ENCODE results near the gene MOG.

MOG gene

GRCh38 chr6:29681811-29682210 lies 24.9 kb downstream of the MOG start:
- Histone ChIP-seq H3K27ac (replicated peaks) (no peak overlapping the region), H3K4me3 (replicated peaks; ENCODE audit: insufficient read depth, low read length) (no peak overlapping the region), H3K27me3 (ENCODE audit: insufficient read depth, poor library complexity, severe bottlenecking) (peaks cover 13% of the 10 kb centered on the region)
- no peak for TF ChIP-seq POLR2AphosphoS5 (IDR thresholded peaks at IDR 0.05; ENCODE audit: low read depth)
- TF ChIP-seq SPI1 (IDR thresholded peaks at IDR 0.05; ENCODE audit: borderline replicate concordance, low read depth): no peak
- no peak for TF ChIP-seq GABPA (IDR thresholded peaks at IDR 0.05; ENCODE audit: low read depth)
- no peak for TF ChIP-seq CTCF (IDR thresholded peaks at IDR 0.05; ENCODE audit: insufficient read depth, low read length)
- TF ChIP-seq REST (IDR thresholded peaks at IDR 0.05; ENCODE audit: insufficient replicate concordance, low read depth): no peak
- no peak for DNase-seq (ENCODE audit: low read depth in 1 of 2, low spot score in 1 of 2)

GRCh38 chr6:29685718-29686326 lies 28.9 kb downstream of the MOG start:
- no peaks in the 10 kb centered on the region for H3K27me3 ChIP-seq (ENCODE audit: insufficient read depth, poor library complexity, severe bottlenecking)

More at GRCh38 chr6:29685718-29686326, 28.9 kb downstream of the MOG start:
- no peak overlapping the region for H3K27ac ChIP-seq (replicated peaks)
- no peak overlapping the region for H3K4me3 ChIP-seq (replicated peaks; ENCODE audit: insufficient read depth, low read length)
- no peak for DNase-seq (ENCODE audit: low read depth in 1 of 2, low spot score in 1 of 2)
- no peak for TF ChIP-seq GABPA (IDR thresholded peaks at IDR 0.05; ENCODE audit: low read depth)
- no peak for TF ChIP-seq CTCF (IDR thresholded peaks at IDR 0.05; ENCODE audit: insufficient read depth, low read length)
- no peak for TF ChIP-seq SPI1 (IDR thresholded peaks at IDR 0.05; ENCODE audit: borderline replicate concordance, low read depth)
- no peak for TF ChIP-seq REST (IDR thresholded peaks at IDR 0.05; ENCODE audit: insufficient replicate concordance, low read depth)
- TF ChIP-seq POLR2AphosphoS5 (IDR thresholded peaks at IDR 0.05; ENCODE audit: low read depth): no peak

Measured in HL-60 (cell line).